Activated CD4-positive, CD25-positive, alpha-beta regulatory T cell (primary cell): Measurements from ENCODE around the gene LRP8.

Source experiments
- DNase-seq, 4 experiments: peaks; one replicate each; lab custom pipeline; 2025; lab: John Stamatoyannopoulos, UW

LRP8 gene

GRCh38 chr1:53321776-53322602, 5.9 kb downstream of the LRP8 start:
- DNase-seq, result no peak

GRCh38 chr1:53321366-53321765, 6.5 kb downstream of the LRP8 start:
- DNase-seq, result no peak

GRCh38 chr1:53320646-53321045, 7.2 kb downstream of the LRP8 start:
- DNase-seq, result no peak

DNA sequence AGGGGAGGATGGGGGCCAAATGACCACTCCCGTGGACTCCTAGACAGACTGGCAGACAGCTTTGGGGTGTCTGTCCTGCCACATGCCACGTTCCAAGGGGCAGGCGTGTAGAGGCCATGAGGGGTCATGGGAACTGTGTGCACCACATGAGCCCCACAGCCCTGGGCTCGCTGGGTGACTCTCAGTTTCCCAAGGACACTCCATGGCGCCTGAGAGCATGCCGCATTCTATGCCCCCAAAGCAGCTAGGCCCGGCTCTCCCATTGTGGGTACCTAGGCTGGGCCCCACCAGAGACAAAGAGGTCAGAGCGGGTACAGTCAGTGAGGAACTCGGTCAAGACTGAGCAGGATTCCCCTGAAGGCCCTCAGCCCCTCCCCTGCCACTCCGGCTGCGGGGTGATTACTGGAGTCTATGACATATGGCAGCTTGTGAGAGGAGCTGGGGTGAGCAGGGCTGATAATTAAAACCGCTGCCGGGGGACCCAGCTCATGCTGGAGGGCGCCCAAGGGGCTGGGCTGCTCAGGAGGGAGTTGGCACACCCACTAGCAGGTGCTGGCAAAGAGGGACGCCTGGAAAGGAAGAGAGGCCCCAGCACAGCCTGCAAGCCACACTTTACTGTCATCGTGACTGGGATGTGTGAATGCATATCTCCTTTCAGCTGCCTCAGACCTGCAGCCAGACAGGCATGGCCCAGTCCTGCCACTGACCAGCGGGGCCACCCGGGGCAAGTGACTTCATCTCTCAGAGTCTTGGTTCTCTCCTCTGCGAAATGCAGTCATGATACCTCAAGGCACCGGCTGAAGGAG, 8.4 kb downstream of the LRP8 start:
- DNase-seq, result no peak

- DNase-seq, result no peak
Observed at GRCh38 chr1:53317646-53318539, 10.0 kb downstream of the LRP8 start.

GRCh38 chr1:53316766-53317581, 10.9 kb downstream of the LRP8 start:
- DNase-seq, result no peak

GRCh38 chr1:53316424-53316765, 11.5 kb downstream of the LRP8 start:
- DNase-seq, result no peak

DNA sequence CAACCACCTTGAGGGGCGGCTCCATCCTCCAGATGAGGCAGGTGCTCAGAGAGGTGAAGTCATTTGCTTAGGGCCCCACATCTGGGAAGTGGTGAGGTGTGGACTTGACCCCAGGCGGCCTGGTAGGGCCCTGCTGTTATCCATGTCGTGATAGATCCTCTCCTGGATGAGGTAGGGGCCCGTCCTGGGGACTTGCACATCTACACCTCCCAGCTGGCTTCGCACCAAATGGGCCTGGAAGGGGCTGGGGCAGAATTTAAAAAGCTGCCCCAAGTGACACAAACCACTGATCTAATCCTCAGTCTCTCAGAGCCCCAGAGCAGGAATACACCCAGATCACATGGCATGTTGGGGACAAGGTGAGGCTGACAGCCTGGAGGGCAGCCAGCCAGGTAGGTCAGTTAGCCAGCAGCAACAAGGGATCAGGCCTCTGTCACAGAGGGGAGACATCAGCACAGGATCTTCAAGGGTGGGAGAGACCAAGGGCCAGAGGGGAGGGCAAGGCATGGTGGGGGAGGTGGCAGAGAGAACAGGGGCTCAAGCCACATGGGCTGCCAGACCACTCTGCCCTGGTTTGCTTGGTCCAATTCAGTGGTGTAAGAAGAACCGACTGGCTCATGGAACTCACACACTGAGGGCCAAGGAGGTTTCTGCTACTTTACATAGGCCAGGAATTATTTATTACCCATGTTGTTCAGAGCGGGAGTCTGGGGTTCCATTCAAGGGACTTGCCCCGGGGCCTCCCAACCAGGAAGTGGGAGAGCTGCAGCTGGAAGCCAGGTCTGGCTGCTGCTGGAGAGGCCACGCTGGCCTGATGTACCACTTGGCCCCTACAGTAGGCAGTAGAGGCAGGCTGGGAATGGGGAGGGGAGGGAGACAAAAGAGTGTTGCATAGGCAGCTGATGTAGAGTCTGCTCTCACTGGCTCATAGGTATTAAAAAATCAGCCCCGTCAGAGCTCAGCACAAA, 12.1 kb downstream of the LRP8 start:
- DNase-seq, result no peak

DNA sequence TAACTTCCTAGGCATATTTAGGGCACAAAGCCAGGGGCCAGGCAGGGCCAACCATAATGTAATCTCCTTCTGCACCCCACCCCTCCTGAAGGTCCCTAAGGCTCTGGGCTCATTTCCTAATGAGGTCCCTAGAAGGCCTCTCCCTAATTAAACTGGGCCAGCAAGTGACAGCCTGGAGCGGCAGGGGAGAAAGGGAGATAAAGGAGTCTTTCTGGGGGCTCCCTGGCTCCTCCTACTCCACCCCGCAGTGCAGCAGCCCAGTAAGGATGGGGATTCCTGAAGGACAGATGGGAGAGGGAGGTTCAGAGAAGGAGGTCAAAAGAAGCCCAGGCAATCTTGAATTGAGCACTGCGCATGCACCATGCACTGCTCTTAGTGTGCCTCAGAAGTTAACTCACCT, 12.8 kb downstream of the LRP8 start:
- DNase-seq, result no peak

GRCh38 chr1:53314606-53315005, 13.3 kb downstream of the LRP8 start:
- no peak for DNase-seq

GRCh38 chr1:53314096-53314495, 13.8 kb downstream of the LRP8 start:
- no peak for DNase-seq

DNA sequence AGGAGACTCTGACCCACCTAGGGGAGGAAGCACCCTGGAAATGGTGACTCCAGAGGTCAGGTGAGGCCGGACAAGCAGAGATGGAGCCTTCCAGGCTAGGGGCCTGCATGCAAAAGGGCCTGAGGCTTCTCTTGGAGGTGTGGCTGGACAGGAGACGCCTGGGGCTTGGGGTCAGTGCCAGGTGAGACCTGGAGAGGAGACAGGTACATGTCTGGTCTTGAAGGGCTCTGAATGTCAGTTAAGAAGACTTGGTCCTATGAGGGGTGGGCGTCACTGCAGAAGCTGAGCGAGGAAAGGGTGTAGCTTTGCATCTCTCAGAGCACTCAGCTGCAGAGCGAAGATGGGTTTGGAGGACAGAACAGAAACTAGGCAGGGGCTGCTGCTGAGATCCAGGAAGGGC, 14.3 kb downstream of the LRP8 start:
- no peak for DNase-seq

DNA sequence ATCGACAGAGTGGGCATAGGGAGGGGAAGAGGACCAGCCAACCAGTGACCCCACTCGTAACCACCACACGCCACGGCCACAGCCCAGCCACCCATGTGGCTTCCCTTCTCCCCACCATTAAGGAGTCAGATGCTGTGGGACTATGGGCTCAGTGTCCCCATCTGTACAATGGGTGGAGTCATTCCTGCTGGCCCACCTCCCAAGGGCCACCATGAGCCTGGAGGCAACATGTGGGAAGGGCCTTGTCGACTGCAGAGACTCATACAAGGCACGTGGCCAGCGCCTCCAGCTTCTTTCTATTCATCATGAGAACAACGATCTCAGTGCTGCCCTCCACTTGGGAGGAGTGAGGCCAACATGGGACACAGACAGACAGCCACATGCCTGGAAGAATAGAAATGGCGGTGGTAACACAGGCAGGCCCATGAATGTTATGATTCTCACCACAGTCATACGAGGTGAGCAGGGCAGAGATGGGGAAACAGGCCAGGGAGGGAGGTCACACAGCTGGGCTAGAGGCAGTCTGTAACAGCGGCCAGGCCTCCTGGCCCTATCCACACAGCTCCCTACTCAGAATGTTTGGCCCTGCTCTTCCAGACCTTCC, 16.1 kb downstream of the LRP8 start:
- DNase-seq, result no peak

DNA sequence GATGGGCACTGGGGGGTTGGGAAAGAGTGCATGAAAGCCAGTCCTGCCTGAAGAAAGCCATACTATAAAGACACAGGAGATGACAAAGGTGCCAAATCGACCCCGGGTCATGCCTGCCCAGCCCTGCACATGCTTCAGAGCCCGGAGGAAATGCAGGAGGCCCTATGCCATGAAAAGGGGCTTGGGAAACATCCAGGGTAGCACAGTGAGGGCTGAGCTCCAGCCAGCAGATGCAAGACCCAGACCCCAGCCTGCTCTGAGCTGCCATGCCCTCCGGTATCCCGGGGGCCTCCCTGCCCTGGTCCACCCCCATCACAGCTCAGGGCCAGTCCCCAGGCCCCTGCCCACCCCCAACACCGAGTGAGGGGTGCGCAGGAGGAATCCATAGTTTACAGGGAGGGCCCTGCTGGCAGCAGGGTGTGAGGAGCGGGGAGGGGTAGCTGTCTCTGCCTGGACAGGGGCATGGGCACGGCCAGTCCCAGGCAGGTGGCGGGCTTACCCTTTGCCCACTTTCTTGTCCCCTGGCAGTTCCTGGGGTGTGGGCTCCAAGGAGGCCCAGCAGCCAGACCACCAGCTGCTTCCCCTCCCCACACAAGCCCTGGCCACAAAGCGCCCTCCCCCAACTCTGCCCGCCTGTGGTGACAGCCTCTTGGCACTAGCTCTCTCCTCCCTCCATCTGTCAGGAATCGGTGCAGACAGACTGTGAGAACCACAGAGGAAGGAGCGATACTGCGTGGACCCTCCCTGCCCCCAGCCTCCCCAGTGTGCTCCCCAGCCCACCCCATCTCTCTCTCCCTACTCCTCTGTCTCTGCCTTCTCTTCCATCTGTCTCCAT, 16.8 kb downstream of the LRP8 start:
- no peak for DNase-seq

DNA sequence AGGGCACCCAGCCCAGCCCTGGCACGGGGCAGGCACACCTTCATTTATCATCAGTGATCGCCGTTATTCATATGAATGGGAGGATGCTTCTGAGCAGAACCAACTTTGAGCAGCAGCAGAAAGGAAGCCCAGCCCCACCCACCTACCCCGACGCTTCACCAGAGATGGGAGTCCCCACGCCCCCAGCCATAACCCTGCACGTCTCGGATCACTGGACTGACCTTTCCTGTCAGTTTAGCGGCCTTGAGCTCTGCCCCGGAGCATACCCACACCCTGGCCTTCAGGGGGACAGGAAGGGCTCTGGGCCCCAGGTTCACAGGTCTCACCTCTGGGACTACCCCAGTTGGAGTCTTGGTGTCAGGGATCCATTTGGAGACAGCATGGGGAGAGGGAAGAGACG, 18.1 kb downstream of the LRP8 start:
- DNase-seq, result no peak

DNA sequence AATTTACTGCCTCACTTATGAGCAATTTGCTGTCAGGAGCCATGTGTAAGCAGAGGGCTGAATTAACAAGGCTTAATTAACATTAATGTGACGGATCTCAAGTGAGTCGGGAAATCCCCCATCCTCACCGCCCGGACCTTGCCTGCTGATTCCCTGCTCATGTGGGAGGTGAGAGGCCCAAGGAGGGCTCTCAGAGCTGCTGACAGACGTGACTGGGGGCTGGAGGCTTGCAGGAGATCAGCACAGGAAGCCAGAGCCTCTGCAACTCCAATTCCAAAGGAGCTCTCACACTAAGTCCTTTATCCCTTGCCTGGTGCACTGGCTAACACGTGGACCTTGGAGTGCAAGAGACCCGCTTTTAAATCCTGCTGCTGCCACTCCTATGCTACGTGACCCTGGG, 19.4 kb downstream of the LRP8 start:
- DNase-seq, result no peak

DNA sequence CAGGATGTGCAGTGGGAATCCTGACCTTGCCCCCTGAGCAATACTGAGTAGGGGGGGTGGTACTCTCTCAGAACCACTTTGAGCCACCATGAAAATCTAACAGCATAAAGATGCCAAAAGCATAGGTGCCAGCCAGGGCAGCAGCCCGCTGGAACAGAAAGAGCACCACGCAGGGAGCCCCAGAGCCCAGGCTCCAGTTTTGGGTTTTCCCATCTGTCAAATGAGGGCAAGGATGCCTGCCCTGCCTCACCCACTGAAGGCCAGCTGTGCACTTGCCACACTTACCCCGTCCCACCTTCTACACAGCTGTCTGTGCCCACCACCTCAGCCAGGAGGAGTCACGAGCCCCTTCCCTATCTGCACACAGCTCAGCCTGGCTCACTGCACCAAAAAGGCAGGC, 20.8 kb downstream of the LRP8 start:
- DNase-seq, result no peak

DNA sequence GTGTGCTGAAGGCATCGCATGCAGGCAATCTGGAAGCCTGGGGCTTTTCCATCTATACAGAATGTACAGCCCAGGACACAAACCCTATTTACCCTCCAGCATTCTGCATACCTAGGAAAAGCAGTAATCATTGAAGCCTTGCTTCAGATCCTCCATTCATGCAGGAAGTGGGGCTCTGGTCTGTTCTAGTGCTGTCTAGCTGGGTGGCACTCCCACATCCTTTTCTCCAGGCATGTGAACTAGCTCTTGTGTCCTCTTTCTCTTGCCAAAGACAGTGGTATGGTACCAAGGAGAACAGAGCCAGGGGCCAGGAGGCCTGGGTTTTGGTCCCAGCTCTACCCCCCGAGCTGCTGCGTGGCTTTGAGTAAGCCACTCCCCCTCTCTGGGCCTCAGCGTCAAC, 21.7 kb downstream of the LRP8 start:
- no peak for DNase-seq

GRCh38 chr1:53305650-53306049, 22.2 kb downstream of the LRP8 start:
- no peak for DNase-seq
